ENCODE data around the gene DOCK3.

DNA sequence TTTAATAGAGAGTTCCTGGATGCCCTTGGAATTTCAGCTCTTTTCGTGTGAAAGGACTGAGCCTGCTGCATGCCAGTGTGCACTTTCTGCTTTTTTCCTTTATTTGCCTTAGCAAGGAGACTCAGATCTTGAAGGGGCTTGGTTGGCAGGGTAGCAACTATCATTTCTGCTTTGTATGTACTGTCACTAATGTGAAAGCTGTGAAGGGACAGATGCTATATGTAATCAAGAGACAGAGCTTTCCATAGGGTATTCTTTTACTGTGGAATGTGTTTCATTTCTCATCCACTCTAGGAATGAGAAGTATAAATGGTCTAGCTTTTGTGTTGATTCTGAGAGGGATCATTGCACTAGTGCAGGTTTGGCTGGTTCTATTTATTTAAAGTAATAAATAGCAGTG, 377.8 kb downstream of the DOCK3 start:
- TF ChIP-seq, protein P1, sequence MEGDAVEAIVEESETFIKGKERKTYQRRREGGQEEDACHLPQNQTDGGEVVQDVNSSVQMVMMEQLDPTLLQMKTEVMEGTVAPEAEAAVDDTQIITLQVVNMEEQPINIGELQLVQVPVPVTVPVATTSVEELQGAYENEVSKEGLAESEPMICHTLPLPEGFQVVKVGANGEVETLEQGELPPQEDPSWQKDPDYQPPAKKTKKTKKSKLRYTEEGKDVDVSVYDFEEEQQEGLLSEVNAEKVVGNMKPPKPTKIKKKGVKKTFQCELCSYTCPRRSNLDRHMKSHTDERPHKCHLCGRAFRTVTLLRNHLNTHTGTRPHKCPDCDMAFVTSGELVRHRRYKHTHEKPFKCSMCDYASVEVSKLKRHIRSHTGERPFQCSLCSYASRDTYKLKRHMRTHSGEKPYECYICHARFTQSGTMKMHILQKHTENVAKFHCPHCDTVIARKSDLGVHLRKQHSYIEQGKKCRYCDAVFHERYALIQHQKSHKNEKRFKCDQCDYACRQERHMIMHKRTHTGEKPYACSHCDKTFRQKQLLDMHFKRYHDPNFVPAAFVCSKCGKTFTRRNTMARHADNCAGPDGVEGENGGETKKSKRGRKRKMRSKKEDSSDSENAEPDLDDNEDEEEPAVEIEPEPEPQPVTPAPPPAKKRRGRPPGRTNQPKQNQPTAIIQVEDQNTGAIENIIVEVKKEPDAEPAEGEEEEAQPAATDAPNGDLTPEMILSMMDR (conservative IDR thresholded peaks at IDR 0.05; ENCODE audit: low read depth, low read length) = no peak
- TF ChIP-seq RCOR1 (IDR thresholded peaks at IDR 0.05; ENCODE audit: insufficient replicate concordance, low read length) = no peak

Measured in IMR-90 (cell line).